Activated CD4-positive, alpha-beta T cell treated with anti-CD3 and anti-CD28 coated beads for 4 hours (primary cell): ENCODE results near the gene OR7G3.

Experiments used
- DNase-seq, 2 donors: peaks; one replicate each; pipeline ENCODE4 v3.0.0-alpha.2; 2020

OR7G3 gene

DNA sequence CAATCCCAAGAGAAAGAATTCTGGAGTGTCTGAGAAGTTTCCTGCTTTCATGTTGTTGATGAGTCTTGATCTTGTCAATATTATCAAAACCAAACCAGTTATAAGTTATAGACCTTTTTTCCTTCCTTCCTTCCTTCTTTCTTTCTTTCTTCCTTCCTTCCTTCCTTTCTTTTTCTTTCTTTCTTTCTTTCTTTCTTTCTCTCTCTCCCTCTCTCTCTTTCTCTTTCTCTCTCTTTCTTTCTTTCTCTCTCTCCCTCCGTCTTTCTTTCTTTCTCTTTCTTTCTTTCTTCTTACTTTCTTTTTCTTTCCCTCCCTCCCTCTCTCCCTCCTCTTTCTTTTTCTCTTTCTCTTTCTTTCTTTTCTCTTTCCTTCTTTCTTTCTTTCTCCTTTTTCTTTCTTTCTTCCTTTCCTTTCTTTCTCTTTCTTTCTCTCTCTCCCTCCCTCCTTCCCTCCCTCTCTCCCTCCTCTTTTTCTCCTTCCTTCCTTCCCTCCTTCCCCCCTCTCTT, at the start of gene OR7G3:
TSS of gene OR7G3 (minus strand) at position 51 of the 506 bp plus-strand sequence. CDS start at position 51, 0 bp downstream.
- DNase-seq = no peak

DNA sequence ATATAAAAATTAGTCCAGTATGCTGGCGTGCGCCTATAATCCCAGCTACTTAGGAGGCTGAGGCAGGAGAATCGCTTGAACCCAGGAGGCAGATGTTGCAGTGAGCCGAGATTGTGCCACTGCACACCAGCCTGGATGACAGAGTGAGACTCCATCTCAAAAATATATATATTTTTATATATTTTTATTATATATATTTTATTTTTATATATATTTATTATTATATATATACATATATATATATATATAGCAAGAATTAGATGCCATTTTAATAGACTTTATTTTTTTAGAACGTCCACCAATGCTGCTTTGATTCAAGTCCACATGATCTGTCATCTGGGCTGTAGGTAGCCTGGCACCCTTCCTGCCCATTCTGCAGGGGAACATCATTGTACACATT, 48.6 kb upstream of the OR7G3 start:
- DNase-seq = no peak

DNA sequence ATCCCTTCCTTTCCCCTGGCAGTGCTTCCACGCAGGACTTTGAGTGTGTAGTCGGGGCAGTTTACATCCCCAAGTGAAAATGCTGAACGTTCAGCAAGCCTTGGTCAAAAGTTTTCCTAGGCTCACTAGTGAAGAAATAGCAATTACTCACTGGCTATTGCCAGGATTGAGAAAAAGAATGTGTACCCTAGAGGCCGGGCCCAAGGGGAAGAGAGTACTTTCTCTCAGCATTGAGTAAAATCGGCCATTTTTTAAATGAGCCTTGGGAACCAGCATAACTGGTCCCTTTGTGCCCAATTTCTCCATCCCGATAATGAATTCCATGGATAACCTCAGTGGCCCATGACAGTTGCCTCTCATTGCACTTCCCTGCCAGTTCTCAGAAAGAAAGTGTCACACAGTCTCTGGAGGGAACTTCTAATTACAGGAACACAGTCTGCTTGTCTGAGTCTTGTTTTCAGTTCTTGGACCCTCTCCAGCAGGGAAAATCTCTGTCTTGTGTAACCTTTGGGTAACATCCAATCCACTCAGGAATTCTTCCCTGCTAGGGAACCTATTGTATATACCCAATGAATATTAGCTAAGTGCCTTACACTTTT, 44.7 kb upstream of the OR7G3 start:
- no peak for DNase-seq

DNA sequence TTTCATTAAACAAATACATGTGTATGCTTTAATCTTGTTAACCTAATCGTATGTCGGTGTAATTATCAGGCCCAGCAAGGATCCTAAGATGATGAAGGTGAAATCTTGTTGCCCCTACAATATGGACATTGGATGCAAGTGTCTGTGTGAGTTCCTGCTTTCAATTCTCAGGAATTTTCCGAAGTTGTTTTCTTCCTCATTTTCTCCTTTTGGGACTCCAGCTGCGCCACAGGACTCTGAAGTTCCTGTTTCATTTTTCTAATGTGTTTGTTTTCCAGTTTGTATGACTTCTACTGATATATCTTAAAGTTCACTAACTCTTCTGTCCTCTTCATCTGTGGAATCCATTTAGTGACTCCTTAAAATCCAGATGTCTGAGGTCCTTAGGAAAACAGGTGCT, 40.1 kb upstream of the OR7G3 start:
- DNase-seq = no peak

DNA sequence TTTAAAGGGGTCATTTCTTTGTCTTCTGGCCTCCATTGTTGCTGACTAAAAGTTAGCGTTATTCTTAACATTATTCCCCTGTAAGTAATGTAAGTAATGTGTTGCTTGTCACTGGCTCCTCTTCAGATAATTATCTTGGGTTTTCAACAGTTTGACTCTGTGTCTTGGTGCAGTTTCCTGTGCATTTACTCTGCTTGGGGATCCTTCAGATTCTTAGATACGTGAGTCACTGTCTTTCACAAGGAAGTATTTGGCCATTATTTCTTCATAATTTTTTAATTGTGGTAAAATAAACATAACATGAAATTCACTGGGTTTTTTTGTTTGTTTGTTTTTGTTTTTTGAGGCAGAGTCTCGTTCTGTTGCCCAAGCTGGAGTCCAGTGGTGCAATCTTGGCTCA, 38.5 kb upstream of the OR7G3 start:
- no peak for DNase-seq

DNA sequence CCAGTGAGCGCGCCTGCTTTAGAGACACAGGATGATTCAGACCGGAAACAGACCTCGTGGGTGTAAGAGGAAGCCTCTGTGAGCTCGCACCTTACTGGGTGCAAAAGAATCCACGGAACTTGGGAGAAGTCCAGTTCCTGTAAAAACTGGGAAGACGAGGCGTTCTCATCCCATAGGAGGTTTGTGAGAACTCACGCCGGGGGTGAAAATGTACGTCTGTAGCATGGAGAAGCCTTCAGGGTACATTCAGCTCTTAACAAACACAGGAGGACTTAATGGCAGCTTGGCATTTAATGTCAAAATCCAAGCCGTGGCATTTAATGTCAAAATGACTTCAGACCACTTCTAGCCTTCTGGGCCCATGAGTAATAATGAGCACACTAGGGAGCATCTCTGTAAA, 34.7 kb upstream of the OR7G3 start:
- no peak for DNase-seq

DNA sequence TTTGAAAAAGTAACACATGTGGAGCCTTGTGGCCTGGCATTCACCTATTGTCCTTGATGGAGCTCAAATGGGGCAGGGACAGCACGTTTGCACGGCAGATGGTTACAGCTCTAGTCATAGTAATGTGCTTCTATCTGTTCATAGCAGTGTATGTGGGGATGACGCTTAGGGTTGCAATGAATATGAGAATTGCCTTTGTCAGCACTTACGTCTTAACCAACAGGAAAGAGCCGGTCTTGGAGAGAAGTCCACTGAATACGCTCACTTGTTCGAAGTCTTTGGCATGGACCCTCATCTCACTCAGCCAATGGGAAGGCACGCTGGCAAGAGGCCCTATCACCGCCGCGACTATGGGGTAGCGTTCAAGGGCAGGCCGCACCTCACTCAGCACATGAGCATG, 33.1 kb upstream of the OR7G3 start:
- no peak for DNase-seq

DNA sequence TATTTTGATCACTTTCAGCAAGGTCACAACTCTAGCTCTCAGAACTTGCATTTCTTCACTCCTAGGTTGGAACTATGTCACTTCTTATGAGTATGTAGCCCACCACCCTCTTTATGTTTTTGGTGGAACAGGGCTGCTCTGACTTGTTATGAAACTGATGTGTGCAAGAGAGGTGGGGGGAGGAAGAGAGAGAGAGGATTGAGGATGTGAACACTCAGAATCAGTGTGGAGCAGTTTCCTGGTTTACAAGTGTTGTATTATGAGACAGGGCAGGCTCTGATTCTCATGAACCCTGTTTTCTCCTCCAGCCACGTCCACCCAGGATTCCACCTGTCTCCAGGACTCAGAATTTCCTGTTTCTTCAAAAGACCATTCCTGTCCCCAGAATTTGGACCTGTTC, 29.6 kb upstream of the OR7G3 start:
- DNase-seq = no peak

DNA sequence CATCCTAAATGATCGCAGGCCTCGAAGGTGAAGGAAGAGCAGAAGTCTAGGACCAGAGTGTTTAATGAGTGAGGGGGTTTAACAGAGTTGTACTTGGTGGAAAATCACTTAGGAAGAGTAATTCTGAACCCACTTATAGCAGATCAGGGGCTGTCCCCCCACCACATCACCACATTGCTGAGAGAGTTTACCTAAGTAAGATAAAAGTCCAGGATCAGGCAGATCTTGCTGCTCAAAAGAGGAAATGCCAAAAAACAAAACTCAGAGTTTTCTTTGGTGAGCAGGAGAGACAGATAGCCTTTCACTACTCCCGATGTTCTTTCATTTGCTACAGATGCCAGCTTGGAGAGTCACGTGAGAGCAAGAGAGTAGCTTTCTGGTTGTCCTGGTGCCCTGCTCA, 28.8 kb upstream of the OR7G3 start:
- no peak for DNase-seq

DNA sequence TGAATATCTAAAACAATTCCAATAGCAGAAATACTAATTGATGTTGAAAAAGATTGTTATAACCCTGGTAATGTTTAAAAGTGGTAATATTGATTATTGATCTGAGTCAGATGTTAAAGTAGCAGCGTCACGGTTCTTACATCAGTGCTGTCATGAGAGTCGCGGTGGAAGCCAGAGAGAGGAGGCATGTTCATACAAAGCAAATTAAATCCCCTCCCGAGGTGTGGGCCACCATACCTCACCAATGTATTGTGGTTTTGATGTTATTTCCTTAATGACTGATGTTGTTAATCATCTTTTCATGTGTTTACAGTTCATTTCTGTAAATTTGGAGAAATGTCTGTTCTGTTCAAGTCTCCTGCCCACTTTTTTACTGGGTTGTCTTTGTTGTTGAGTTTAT, 24.6 kb upstream of the OR7G3 start:
- DNase-seq = no peak

DNA sequence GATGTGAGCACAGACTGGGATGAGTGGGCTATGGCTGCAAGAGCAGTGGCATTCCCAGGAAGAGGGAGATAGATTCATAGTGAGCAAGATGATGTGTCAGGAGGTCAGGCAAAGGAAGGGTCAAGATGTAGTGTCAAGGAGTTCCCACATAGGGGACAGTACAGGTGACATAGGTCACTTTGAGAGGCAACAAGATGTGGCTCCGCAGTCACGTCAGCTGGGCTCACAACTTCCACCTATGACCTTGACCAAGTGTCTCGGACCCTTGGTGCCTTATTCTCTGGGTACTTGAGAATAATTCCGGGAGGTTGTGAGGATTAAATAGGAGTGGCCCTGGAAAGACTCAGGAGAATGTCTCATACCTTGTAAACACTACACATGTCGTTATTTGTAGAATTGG, 23.9 kb upstream of the OR7G3 start:
- no peak for DNase-seq

DNA sequence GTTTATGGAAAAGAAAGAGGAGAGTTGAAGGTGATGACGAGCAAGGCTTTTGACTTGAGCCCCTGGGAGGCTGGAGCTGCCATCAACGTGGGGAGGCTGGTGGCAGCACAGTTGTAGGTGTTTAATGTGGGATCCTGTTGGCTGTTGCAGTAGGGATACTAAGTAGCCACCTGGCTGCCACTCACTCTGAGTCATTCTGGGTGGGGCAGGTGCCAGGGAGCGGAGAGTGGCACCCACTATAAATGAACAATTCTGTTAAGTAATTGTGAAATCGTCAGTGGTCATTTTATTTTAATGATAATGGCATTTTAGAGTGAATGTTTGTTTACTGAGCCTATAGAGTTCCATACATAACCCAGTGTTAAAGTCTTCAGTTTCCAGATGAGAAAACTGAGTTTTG, 23.2 kb upstream of the OR7G3 start:
- DNase-seq = no peak

DNA sequence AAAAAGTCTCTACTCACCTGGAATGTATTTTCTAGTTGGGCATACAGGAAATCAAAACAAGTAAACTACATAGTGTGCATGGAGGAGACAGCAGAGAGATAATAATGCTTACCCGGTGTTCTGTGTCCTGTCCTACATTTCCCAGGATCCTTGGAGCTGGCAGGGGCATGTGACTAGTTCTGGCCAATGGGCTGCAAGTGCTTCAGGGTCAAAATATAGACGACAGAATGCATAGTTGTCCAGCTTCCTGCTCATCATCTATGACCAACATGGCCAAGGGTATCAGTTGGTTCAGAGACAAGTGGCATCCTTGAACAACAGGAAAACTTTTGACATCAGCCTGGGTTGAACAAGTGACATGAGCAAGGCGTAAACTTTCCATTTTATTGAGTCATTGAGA, 21.9 kb upstream of the OR7G3 start:
- DNase-seq = no peak

DNA sequence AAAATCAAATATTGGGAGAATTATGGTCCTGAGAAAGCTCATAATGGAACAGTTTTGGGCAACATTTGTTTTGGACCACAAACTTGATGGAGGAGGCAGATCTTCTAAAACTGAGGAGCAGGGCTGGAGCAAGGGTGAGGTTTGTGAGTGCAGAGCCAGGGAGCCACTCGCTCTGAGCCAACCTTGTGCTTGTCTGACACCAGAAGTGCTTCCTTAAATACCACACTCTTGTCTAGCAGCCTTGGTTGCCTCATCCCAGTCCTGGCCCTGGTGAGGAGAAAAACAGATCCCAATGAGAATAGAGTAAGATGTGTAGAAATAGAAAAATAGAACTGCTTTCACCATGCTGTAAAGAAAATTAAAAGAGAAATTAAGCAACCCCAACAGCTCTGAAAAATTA, 20.1 kb upstream of the OR7G3 start:
- DNase-seq = no peak

DNA sequence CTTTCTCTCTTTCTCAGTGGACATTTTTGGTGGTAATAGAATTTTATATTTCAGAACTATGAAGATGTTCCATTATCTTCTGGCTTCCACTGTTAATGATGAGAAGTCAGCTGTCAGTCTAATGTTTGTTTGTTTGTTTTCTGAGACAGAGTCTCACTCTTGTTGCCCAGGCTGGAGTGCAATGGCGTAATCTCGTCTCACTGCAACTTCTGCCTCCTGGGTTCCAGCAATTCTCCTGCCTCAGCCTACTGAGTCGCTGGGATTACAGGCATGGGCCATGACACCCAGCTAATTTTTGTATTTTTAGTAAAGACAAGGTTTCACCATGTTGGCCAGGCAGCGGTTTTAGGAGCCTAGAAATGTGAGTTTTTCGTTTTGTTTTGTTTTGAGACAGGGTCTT, 18.2 kb upstream of the OR7G3 start:
- no peak for DNase-seq

DNA sequence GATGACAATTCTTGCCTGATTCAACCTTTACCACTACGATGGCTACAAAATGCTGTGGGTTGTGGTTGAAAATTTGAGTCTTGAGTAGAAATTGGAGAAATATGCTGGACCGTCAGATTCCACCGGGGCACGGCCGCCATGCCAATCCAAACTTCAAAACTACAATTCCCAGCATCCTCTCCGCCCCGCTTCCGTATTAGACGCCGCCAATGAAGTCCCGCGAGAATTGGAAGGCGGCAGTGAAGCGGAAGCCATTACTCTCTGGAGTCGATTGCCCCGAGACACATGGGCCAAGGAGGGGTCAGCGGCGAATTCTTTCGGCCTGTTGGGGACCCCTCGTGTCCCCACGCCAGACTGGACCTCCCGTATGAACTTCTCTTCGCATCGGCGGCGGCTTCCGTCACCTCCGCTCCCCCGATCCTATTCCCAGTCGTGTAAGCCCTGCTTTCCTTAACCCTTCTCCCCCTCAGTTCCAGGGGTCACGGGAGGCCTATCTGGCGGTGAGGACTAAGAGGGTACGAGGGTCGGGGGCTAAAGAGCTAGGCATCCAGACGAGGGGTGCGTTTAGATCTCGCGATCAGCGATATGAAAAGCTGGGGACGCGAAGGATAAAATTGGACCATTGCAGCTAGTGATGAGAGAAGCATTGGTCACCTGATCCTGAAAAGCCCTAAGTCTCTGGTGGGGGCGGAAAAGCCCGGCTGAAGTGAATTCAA, 13.6 kb upstream of the OR7G3 start, which contains the start of gene ZNF317:
TSS of gene ZNF317 (plus strand) at position 239 of the 716 bp plus-strand sequence. CDS start 15,620 bp downstream, outside the sequence.
- peak; percentile 88 to 91 for DNase-seq

DNA sequence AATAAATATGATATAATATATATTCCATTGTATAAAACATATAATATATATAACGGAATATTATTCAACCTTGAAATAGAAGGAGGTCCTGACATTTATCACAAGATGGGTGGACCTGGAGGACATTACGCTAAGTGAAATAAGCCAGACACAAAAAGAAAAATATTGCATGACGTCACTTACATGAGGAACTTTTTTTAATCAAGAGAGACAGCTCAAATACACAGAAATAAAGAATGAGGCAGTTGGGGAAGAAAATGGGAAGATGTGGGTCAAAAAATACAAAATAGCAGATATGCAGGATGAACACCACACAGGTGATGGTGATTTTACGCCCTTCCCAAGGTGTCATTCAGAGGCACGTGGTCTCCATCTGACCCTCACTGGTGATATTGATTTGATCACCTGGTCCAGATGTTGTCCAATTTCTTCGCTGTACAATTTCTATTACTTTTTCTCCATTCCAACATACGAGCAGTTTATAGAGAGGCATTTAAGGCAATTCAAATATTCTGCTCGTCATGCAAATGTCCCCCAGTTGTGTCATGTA, 12.9 kb upstream of the OR7G3 start:
- no peak for DNase-seq

DNA sequence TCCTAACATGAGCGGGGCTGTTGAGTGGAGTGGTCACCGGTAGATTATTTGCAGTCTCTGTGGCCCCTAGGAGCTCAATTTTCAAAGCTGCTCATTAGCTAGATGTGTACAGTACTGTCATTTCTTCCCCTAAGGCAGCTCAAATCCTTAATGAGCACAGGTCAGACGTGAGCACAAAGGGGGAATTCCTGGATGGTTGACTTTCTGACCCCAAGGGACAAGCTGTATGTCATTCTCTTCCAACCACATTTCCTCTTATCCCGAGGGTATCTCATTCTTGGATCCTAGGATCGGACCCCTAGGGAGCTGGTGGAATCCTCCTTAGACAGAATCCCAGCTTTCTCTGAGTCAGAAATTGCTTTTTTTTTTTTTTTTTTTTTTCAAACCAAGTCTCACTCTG, 5.7 kb upstream of the OR7G3 start:
- no peak for DNase-seq

DNA sequence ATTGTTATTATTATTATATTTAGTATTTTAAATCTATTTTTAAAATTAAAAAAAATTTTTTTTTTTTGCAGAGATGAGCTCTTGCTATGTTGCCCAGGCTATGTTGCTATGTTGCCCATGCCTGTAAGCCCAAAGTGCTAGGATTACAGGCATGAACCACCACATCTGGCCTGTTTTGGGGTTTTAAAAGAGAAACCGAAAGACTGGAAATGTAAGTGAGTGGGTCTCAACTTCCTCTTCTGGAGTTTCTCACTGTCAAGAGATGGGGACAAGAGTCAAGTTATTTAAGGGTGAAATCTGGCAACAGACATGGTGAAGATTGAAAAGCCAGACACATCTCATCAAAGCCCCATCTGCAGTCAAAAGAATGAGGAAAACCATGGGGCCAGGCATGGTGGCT, 4.2 kb upstream of the OR7G3 start:
- DNase-seq = no peak

DNA sequence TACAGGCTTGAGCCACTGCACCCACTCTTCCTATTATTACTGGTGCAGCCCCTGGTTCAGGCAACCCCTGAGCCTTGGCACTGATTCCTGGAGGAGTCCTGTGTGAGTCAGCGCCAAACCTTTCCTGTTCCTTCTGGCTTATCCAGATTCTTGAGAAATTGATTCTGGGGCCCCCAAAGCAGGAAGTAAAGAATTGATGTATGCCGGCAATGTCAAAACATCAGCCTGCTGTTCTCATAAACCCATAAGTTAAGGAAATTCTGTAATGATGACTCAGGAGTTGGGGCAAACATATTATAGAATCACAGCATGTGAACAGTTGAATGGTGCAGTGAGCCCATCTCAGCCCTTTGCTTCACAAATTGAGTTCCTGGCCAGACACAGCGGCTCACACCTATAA, 1.4 kb upstream of the OR7G3 start:
- DNase-seq = no peak

DNA sequence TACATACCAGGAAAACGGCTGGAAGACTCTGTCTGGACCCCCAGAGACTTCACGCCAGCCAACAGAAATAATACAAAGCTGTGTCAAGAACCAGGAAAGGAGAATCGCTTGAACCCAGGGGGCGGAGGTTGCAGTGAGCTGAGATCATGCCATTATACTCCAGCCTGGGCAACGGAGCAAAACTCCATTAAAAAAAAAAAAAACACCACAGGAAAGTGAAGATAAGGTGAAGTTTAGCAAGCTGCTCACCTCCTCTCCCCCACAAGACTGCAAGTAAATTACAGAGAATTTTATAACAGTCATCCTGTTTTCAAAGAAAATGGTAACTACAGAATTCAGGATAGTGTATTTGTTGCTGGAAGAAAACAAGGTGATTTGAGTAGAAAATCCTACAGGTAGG, 10.2 kb downstream of the OR7G3 start:
- DNase-seq = no peak

DNA sequence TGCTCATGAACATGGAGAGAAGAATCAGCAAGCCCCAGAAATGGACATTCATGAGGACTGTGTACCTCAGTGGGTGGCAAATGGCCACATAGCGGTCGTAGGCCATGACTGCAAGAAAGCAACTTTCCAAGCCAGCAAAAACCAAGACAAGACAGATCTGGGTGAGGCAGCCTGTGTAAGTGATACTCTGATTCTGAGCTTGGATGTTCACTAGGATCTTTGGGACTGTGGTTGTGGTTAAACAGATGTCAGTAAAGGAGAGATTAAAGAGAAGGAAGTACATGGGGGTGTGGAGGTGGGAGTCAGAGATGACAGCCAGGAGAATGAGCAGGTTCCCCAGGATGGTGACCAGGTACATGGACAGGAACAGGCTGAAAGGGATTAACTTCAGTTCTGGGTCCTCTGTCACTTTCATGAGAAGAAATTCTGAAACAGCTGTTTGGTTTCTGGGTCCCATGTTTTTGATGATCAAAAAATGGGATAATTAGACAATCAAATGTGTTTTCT, 11.4 kb downstream of the OR7G3 start, which contains the start of gene OR7G1:
TSS of gene OR7G1 (minus strand) at position 457 of the 507 bp plus-strand sequence. CDS start at position 457, 0 bp downstream.
- DNase-seq = no peak

DNA sequence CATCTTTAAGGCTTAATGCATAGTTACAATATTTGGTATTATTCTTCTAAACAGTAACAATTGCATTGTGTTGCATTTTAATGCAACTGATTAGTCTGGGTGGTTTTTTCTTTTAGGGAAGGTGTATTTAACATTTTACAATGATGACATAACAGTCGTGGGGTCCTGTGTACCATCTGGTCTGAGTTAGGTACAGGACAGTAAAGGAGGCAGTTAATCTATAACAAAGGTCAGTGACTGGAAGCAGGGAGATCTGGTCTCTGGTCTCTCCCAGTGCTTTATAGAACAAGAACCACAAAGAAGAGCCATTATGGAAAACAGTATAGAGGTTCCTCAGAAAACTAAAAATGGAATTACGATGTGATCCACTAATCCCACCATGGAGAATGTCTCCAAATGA, 16.8 kb downstream of the OR7G3 start:
- no peak for DNase-seq

DNA sequence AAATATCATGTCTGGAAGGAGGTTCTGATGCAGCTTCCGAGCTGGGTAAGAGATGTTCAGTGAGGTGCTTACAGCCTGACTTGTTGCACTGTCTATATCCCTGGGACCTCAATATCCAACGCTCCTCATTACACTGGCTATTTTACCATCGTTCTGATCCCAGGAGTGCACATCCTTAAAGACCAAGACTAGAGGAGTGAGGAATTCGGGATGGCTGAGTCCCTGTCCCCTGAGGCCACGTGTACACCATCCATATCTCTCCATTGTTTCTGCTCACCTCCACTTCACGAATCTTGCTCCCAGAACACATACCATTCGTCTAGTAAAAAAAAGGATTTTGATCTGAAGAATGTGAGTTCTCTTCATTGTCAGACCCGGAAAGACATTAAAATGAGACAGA, 19.4 kb downstream of the OR7G3 start, which contains the start of gene OR7G2:
TSS of gene OR7G2 (minus strand) at position 101 of the 400 bp plus-strand sequence. CDS start 4,232 bp downstream, outside the sequence.
- no peak for DNase-seq
